Gastrocnemius medialis (tissue), 4 donors: ENCODE measurements around the gene PHF1. TPM values are rescaled to one million over a fixed set of nuclear protein-coding genes. Genes with fewer than 3 reads are reported as not detected.

ENCODE experiments used
- ATAC-seq, 2 donors: fragments of 150-250 bp; one replicate each; pipeline ENCODE4 v1.9.1; 2016
- DNase-seq, 2 donors: peaks; one replicate each; pipeline ENCODE4 v3.0.0-alpha.2; 2019
- H3K27ac ChIP-seq, 4 donors: fragments of 200-600 bp; sonication (generic); 1 replicate in 1 of 4; 2 replicates in 3 of 4; pipeline ENCODE4 v1.5.1; 2016 to 2018; ENCODE audit warnings: mild to moderate bottlenecking in 2 of 4, moderate library complexity in 1 of 4
- H3K27me3 ChIP-seq, 3 donors: fragments of 200-600 bp; sonication (generic) in 2 of 3; 1 replicate in 1 of 3; 2 replicates in 2 of 3; pipeline versions ENCODE4 v1.5.1 to v1.6.0; 2016 to 2019; ENCODE audit warnings: mild to moderate bottlenecking in 1 of 3, moderate library complexity in 1 of 3
- H3K36me3 ChIP-seq, 2 donors: fragments of 200-600 bp; sonication (generic) in 1 of 2; one replicate each; pipeline ENCODE4 v1.5.1; 2017 to 2018
- H3K4me1 ChIP-seq, 2 donors: fragments of 200-600 bp; sonication (generic) in 1 of 2; one replicate each; pipeline ENCODE4 v1.5.1; 2016 to 2017; ENCODE audit warnings: mild to moderate bottlenecking in 2 of 2
- H3K4me3 ChIP-seq, 4 donors: fragments of 200-600 bp; sonication (generic) in 3 of 4; 1 replicate in 1 of 4; 2 replicates in 3 of 4; pipeline ENCODE4 v1.5.1; 2016 to 2019; ENCODE audit warnings: mild to moderate bottlenecking in 2 of 4
- H3K9me3 ChIP-seq, 3 donors: fragments of 200-600 bp; sonication (generic) in 2 of 3; 1 replicate in 1 of 3; 2 replicates in 2 of 3; pipeline ENCODE4 v1.5.1; 2016 to 2019
- CTCF ChIP-seq, 5 experiments: fragments of 450-650 bp in 3 of 5; fragments of 200-600 bp in 2 of 5; sonication (generic) in 2 of 5; IDR thresholded peaks in 4 of 5; conservative IDR thresholded peaks in 1 of 5; 1 replicate in 4 of 5; 2 replicates in 1 of 5; pipeline ENCODE4 v1.5.1; 2016 to 2019; ENCODE audit warnings: antibody characterized with exemption in 5 of 5, mild to moderate bottlenecking in 3 of 5, moderate library complexity in 3 of 5
- POLR2A ChIP-seq, 2 donors: fragments of 450-650 bp; IDR thresholded peaks; one replicate each; pipeline ENCODE4 v1.6.1; 2017; ENCODE audit warnings: antibody characterized with exemption in 2 of 2, mild to moderate bottlenecking in 2 of 2, moderate library complexity in 2 of 2
- in situ Hi-C, 4 donors: fragments of 200-750 bp; cut with MboI; loops; one replicate each; pipeline versions ENCODE4 v1.15.0 to v1.8.0; 2017; ENCODE audit warnings: low sequenced_read_pairs in 4 of 4
- intact Hi-C: fragments of 100-400 bp; cut with DNase I; formaldehyde crosslinking; loops from one replicate; pipeline ENCODE4 v1.15.1; 2023; ENCODE audit warnings: low total_unique reads
- total RNA-seq, 4 donors: library from RNA; depleted of rRNA; stranded (reverse); fragments of >200 nt; gene quantifications; one replicate each; pipeline versions ENCODE4 v1.1.0 to v1.2.3, GENCODE V29; 2016

The PHF1 gene
- total RNA-seq, 4 donors from 2014 or later: 53.5 to 65.8 (median 62.9) TPM

DNA sequence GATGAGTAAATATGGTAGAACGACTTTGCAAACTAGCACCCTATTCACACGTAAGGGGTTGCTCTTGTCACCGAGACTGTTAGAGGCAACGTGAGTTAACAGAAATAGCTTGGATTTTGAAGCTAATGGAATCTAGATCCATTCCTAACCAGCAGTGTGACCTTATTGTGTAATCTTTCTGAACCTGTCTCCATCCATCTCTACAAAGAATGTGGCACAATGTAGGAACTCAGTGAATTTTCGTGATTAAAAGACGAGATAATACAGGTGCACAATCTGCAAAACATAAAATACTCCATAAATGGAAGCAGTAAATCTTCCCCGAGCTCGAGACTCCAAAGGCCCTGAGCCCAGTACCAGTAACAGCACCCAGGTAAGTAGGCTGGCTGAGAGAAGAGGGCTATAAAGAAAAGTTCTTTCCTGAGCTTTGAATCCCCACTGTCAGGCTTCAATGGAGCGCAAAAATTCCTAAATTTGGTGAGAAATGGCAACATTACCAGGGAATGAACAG, 20.0 kb upstream of the PHF1 start:
- no peak for ATAC-seq
- Histone ChIP-seq H3K9me3 (no peaks in the 10 kb centered on the region), H3K4me3 (peak overlapping the region; percentile 36 to 61 (median 56)), H3K36me3 (no peaks in the 10 kb centered on the region), H3K27me3 (no peaks in the 10 kb centered on the region), H3K27ac (peak overlapping the region; percentile 85 to 96 (median 94)), H3K4me1 (peaks cover 4 to 11% of the 10 kb centered on the region in 2 donors)
- intact Hi-C loops (loop anchor here (1.0 to 5.0 kb wide), 5 partner anchors 19 to 191 kb away; partner anchors contain the start of genes RXRB, SLC39A7 and ZBTB9), in situ Hi-C loops (no loop called here)
- no peak for TF ChIP-seq CTCF (IDR thresholded peaks at IDR 0.05 in 4 of 5, conservative IDR thresholded peaks at IDR 0.05 in 1 of 5)
- no peak for TF ChIP-seq POLR2A (IDR thresholded peaks at IDR 0.05)
- no peak for DNase-seq

- peaks cover 4 to 11% of the 10 kb centered on the region in 2 donors for H3K4me1 ChIP-seq
- no peaks in the 10 kb centered on the region for H3K27me3 ChIP-seq
- intact Hi-C loops (loop anchor here (1.0 to 5.0 kb wide), 5 partner anchors 19 to 191 kb away; partner anchors contain the start of genes RXRB, SLC39A7 and ZBTB9), in situ Hi-C loops (no loop called here)
- TF ChIP-seq POLR2A (IDR thresholded peaks at IDR 0.05): no peak
- TF ChIP-seq CTCF (IDR thresholded peaks at IDR 0.05 in 4 of 5, conservative IDR thresholded peaks at IDR 0.05 in 1 of 5): peak; percentile 96 to 98 (median 96)
- H3K27ac ChIP-seq: peak within 1 kb of the TSS; percentile 85 to 96 (median 94)
- peak within 1 kb of the TSS; percentile 55 to 65 (median 58) for H3K4me3 ChIP-seq
- ATAC-seq (peak; percentile 98 to 99), DNase-seq (peak; percentile 98 to 99)
- no peaks in the 10 kb centered on the region for H3K36me3 ChIP-seq
- H3K9me3 ChIP-seq: no peaks in the 10 kb centered on the region
Measured at GRCh38 chr6:33391278-33391921, 19.4 kb upstream of the PHF1 start, which contains the start of gene KIFC1. Gene KIFC1, plus strand, starts transcription at chr6:33391823. Its CDS starts 163 bp downstream, at chr6:33391986.

DNA sequence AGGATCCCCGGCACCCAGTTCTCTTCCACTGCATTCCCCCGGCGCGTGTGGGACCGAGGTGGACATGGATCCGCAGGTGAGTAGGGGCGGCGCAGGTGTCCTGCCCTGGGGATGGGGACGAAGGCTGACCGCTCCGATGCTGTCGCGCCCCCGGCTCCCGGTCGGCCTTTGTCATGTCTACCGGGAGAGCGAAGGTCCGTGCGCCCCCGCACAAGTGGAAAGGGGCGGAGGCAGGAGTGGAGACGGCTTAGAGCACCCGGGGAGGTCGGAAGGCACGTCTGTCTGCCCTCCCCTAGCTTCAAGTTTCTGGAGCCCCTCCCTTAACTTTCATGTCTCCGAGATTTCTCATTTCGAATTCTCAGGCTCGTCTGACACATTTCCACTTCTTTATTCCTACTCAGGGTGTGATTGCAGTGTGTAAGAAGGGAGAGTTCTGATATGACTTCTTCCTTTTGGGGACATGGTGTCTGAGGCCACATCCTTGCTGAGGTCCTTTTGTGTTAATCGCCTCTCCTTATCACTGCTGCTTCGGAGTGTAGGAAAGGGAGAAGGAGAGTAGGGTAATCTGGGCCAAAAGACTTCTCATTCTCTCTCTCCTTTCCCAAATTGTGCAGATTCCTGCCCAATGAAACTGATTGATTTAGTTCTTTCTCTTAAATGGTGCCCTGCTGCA, 18.8 kb upstream of the PHF1 start:
- Histone ChIP-seq H3K36me3 (no peaks in the 10 kb centered on the region), H3K27ac (peak overlapping the region; percentile 85 to 96 (median 94)), H3K4me1 (peaks cover 4 to 11% of the 10 kb centered on the region in 2 donors), H3K27me3 (no peaks in the 10 kb centered on the region), H3K4me3 (peak overlapping the region; percentile 55 to 65 (median 58)), H3K9me3 (no peaks in the 10 kb centered on the region)
- TF ChIP-seq POLR2A (IDR thresholded peaks at IDR 0.05) (no peak), CTCF (IDR thresholded peaks at IDR 0.05 in 4 of 5, conservative IDR thresholded peaks at IDR 0.05 in 1 of 5) (no peak)
- intact Hi-C loops: loop anchor here (1.0 to 5.0 kb wide), 5 partner anchors 18 to 192 kb away; partner anchors contain the start of genes RXRB, SLC39A7 and ZBTB9
- in situ Hi-C loops: no loop called here
- DNase-seq (no peak), ATAC-seq (no peak)

DNA sequence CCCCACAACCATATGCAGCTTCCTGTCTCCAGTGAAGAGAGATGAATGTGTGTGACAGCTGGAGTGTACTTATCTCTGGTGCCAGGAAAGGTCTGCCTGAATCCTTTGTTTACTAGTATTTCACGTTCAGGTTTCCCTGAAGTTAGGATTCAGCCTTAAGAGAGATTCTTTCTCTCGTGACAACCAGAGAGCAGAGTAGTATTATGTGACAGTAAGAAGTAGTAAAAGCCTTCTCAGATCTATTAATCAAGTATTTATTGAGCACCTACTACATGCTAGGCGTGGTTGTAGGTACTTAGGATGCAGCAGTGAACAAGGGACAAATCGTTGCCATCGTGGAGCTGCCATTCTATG, 18.2 kb upstream of the PHF1 start:
- Histone ChIP-seq H3K36me3 (no peaks in the 10 kb centered on the region), H3K9me3 (no peaks in the 10 kb centered on the region), H3K27ac (no peak overlapping the region), H3K27me3 (no peaks in the 10 kb centered on the region), H3K4me3 (no peak overlapping the region), H3K4me1 (peaks cover 4 to 11% of the 10 kb centered on the region in 2 donors)
- no peak for ATAC-seq
- in situ Hi-C loops: no loop called here
- DNase-seq: no peak
- intact Hi-C loops: loop anchor here (5.0 kb wide), 1 partner anchor 180 kb away; no protein-coding TSS in a partner anchor
- TF ChIP-seq CTCF (IDR thresholded peaks at IDR 0.05 in 4 of 5, conservative IDR thresholded peaks at IDR 0.05 in 1 of 5) (no peak), POLR2A (IDR thresholded peaks at IDR 0.05) (no peak)
